ENCODE data around the gene SIRT1. TPM values are rescaled to one million over a fixed set of nuclear protein-coding genes. Genes with fewer than 3 reads are reported as not detected.

SIRT1 gene
- total and polyA plus RNA-seq, 10 of the 15 experiments (the other 5 are each of a cell fraction or from before 2014, with no cell fraction given) = 3.6 to 14.2 (median 10.2) TPM

GRCh38 chr10:67934336-67934735, 49.9 kb downstream of the SIRT1 start:
- SMC1A ChIA-PET (ENCODE audit: uncharacterized antibody, unreplicated experiment) = no interaction called here
- FAIRE-seq = no peak
- Histone ChIP-seq H4K20me1 (ENCODE audit: control insufficient read depth, insufficient read depth) (no peaks in the 10 kb centered on the region), H3K4me3 (no peak overlapping the region), H3K27ac (ENCODE audit: control insufficient read depth, insufficient read depth) (no peak overlapping the region), H3K4me2 (ENCODE audit: control insufficient read depth, insufficient read depth) (no peak overlapping the region), H3K27me3 (replicated peaks in 1 of 2; ENCODE audit: control insufficient read depth in 2 of 2, insufficient read depth in 2 of 2, low read length in 1 of 2) (no peaks in the 10 kb centered on the region), H3K4me1 (ENCODE audit: control insufficient read depth, insufficient read depth, low read length) (no peaks in the 10 kb centered on the region), H3K79me2 (ENCODE audit: control insufficient read depth, insufficient read depth, low read length) (no peaks in the 10 kb centered on the region), H3K9me3 (replicated peaks; ENCODE audit: control insufficient read depth, insufficient read depth, low read length) (no peaks in the 10 kb centered on the region), H3K9ac (ENCODE audit: control insufficient read depth, insufficient read depth, low read length) (no peak overlapping the region), H2AFZ (ENCODE audit: control insufficient read depth, low read depth, low read length) (no peak overlapping the region), H3K36me3 (ENCODE audit: control insufficient read depth in 2 of 2, insufficient read depth in 2 of 2, low read length in 1 of 2) (peaks cover 0 to 3% of the 10 kb centered on the region in 2 experiments; a peak in 2 of 4 replicates)
- WGBS (ENCODE audit: insufficient coverage, insufficient replicate concordance, low lambda C conversion rate, missing lambda C conversion rate) = 94% methylated on average over 1 of the region's 1 CpG
- CTCF ChIA-PET = no interaction called here
- no peak for TF ChIP-seq FOS (IDR thresholded peaks at IDR 0.05; ENCODE audit: borderline replicate concordance, extremely low read depth, insufficient read length)
- TF ChIP-seq RBBP5 (conservative IDR thresholded peaks at IDR 0.05) = no peak
- RAD21 ChIA-PET (ENCODE audit: unreplicated experiment) = no interaction called here
- intact Hi-C loops (cut with micrococcal nuclease; ENCODE audit: unreplicated experiment) (no loop called here), in situ Hi-C loops (cut with MboI) (no loop called here)
- no peak for DNase-seq (ENCODE audit: low read depth, low spot score)
- no TSS peak for BruUV-seq (replicated peaks)
- ATAC-seq = no peak
- POLR2A ChIA-PET = interaction anchor here (0.7 kb wide), 1 partner anchor 22 kb away, joined by 3 read pairs; no protein-coding TSS in a partner anchor

- H3K27ac ChIP-seq (ENCODE audit: control insufficient read depth, insufficient read depth) = no peak overlapping the region
- H2AFZ ChIP-seq (ENCODE audit: control insufficient read depth, low read depth, low read length) = no peak overlapping the region
- H3K9ac ChIP-seq (ENCODE audit: control insufficient read depth, insufficient read depth, low read length) = no peak overlapping the region
- DNase-seq (ENCODE audit: low read depth, low spot score) = no peak
- FAIRE-seq = no peak
- ATAC-seq = no peak
- H3K79me2 ChIP-seq (ENCODE audit: control insufficient read depth, insufficient read depth, low read length) = no peaks in the 10 kb centered on the region
- H3K4me3 ChIP-seq = no peak overlapping the region
- H3K4me1 ChIP-seq (ENCODE audit: control insufficient read depth, insufficient read depth, low read length) = no peaks in the 10 kb centered on the region
- in situ Hi-C loops (cut with MboI) = no loop called here
- CTCF ChIA-PET = interaction anchor here (1.0 kb wide), 1 partner anchor 223 kb away, joined by 3 read pairs; no protein-coding TSS in a partner anchor
- H4K20me1 ChIP-seq (ENCODE audit: control insufficient read depth, insufficient read depth) = no peaks in the 10 kb centered on the region
- H3K4me2 ChIP-seq (ENCODE audit: control insufficient read depth, insufficient read depth) = no peak overlapping the region
- WGBS (ENCODE audit: insufficient coverage, insufficient replicate concordance, low lambda C conversion rate, missing lambda C conversion rate) = 97% methylated on average over 9 of the region's 9 CpGs
- POLR2A ChIA-PET = no interaction called here
- H3K36me3 ChIP-seq (ENCODE audit: control insufficient read depth in 2 of 2, insufficient read depth in 2 of 2, low read length in 1 of 2) = peaks cover 0 to 4% of the 10 kb centered on the region in 2 experiments; a peak in 2 of 4 replicates
- RAD21 ChIA-PET (ENCODE audit: unreplicated experiment) = no interaction called here
- H3K9me3 ChIP-seq (replicated peaks; ENCODE audit: control insufficient read depth, insufficient read depth, low read length) = no peaks in the 10 kb centered on the region
- SMC1A ChIA-PET (ENCODE audit: uncharacterized antibody, unreplicated experiment) = interaction anchor here (1.1 to 1.9 kb wide), 2 partner anchors 17 to 19 kb away, joined by 3 to 5 read pairs; no protein-coding TSS in a partner anchor
- H3K27me3 ChIP-seq (replicated peaks in 1 of 2; ENCODE audit: control insufficient read depth in 2 of 2, insufficient read depth in 2 of 2, low read length in 1 of 2) = no peaks in the 10 kb centered on the region
- intact Hi-C loops (cut with micrococcal nuclease; ENCODE audit: unreplicated experiment) = no loop called here
- BruUV-seq (replicated peaks) = no TSS peak
- TF ChIP-seq SKIL (IDR thresholded peaks at IDR 0.05; ENCODE audit: low read depth, poor library complexity, severe bottlenecking) (no peak), TCF7 (IDR thresholded peaks at IDR 0.05; ENCODE audit: borderline replicate concordance) (no peak), BACH1 (IDR thresholded peaks at IDR 0.05; ENCODE audit: borderline replicate concordance) (no peak), TARDBP (IDR thresholded peaks at IDR 0.05; ENCODE audit: borderline replicate concordance) (no peak), CHD2 (IDR thresholded peaks at IDR 0.05; ENCODE audit: borderline replicate concordance, low read depth, low read length) (no peak), BMI1 (IDR thresholded peaks at IDR 0.05; ENCODE audit: borderline replicate concordance) (no peak), BHLHE40 (IDR thresholded peaks at IDR 0.05; ENCODE audit: borderline replicate concordance in 1 of 2, low read depth in 2 of 2, low read length in 1 of 2) (no peak), TBL1XR1 (IDR thresholded peaks at IDR 0.05; ENCODE audit: low read depth, low read length) (no peak), ASH2L (IDR thresholded peaks at IDR 0.05; ENCODE audit: borderline replicate concordance, low read depth) (no peak), SPI1 (IDR thresholded peaks at IDR 0.05; ENCODE audit: borderline replicate concordance, insufficient read depth, low read depth, low read length) (no peak), RAD21 (IDR thresholded peaks at IDR 0.05; ENCODE audit: insufficient read depth, low read depth, low read length) (no peak), NR2F1 (conservative IDR thresholded peaks at IDR 0.05) (no peak), MYC (IDR thresholded peaks at IDR 0.05; ENCODE audit: insufficient read depth, insufficient read length, insufficient replicate concordance, low read length, severe bottlenecking) (no peak), TCF12 (IDR thresholded peaks at IDR 0.05; ENCODE audit: low read depth, low read length) (no peak), SREBF1 (IDR thresholded peaks at IDR 0.05; ENCODE audit: low read length) (no peak), SUPT20H (IDR thresholded peaks at IDR 0.05; ENCODE audit: borderline replicate concordance, control insufficient read depth, low read depth, low read length) (no peak)
Observed at GRCh38 chr10:67935223-67935622, 50.8 kb downstream of the SIRT1 start.
